Measurements from ENCODE around the gene BDNF.

GRCh38 chr11:27658535-27659236 is 41.6 kb downstream of the BDNF start:
- TF ChIP-seq CTCF (IDR thresholded peaks at IDR 0.05; ENCODE audit: poor library complexity) (no peak), EZH2 (IDR thresholded peaks at IDR 0.05; ENCODE audit: borderline replicate concordance) (no peak), EZH2phosphoT487 (IDR thresholded peaks at IDR 0.05; ENCODE audit: low read depth, severe bottlenecking, unreplicated experiment) (no peak)

Measured in hepatocyte (in vitro differentiated cells).